Activated naive CD8-positive, alpha-beta T cell treated with anti-CD3 and anti-CD28 coated beads, Interleukin-2, amount 10 ng/mL, durations not matched to agents 7 days and 5 days (primary cell): ENCODE measurements around the gene PAK4. TPM values are rescaled to one million over a fixed set of nuclear protein-coding genes. Genes with fewer than 3 reads are reported as not detected.

Experiments
- ATAC-seq: fragments of 150-1000 bp; cut with Tn5 transposase; one replicate; pipeline ENCODE4 v1.10.0; 2021; ENCODE audit warnings: low read depth, moderate library complexity
- POLR2A ChIA-PET: fragments of 350-600 bp; sonication (Branson Sonifier 250); formaldehyde crosslinking; loops from one replicate; lab custom pipeline; 2021; ENCODE audit warnings: antibody characterized with exemption; lab: Charles Lee
- DNase-seq: peaks from one replicate; pipeline ENCODE4 v3.0.0; 2021
- H3K27ac Mint-ChIP-seq: one replicate; pipeline ENCODE4 v1.8.0; 2022; ENCODE audit warnings: mild to moderate bottlenecking, mixed read lengths
- H3K27me3 Mint-ChIP-seq: one replicate; pipeline ENCODE4 v1.8.0; 2022; ENCODE audit warnings: mild to moderate bottlenecking, moderate library complexity, mixed read lengths
- H3K36me3 Mint-ChIP-seq: one replicate; pipeline ENCODE4 v1.8.0; 2021; ENCODE audit warnings: mild to moderate bottlenecking, mixed read lengths
- H3K4me1 Mint-ChIP-seq: one replicate; pipeline ENCODE4 v1.8.0; 2021; ENCODE audit warnings: mixed read lengths
- H3K4me3 Mint-ChIP-seq: one replicate; pipeline ENCODE4 v1.8.0; 2022; ENCODE audit warnings: mild to moderate bottlenecking, moderate library complexity, mixed read lengths
- H3K9me3 Mint-ChIP-seq: one replicate; pipeline ENCODE4 v1.8.0; 2021; ENCODE audit warnings: mixed read lengths
- total RNA-seq, 2 experiments: library from RNA; stranded (reverse); gene quantifications; one replicate each; pipeline ENCODE4 v1.2.3, GENCODE V29; 2021

Gene PAK4
- total RNA-seq, 2 experiments from 2014 or later: 16.1 to 17.1 TPM

DNA sequence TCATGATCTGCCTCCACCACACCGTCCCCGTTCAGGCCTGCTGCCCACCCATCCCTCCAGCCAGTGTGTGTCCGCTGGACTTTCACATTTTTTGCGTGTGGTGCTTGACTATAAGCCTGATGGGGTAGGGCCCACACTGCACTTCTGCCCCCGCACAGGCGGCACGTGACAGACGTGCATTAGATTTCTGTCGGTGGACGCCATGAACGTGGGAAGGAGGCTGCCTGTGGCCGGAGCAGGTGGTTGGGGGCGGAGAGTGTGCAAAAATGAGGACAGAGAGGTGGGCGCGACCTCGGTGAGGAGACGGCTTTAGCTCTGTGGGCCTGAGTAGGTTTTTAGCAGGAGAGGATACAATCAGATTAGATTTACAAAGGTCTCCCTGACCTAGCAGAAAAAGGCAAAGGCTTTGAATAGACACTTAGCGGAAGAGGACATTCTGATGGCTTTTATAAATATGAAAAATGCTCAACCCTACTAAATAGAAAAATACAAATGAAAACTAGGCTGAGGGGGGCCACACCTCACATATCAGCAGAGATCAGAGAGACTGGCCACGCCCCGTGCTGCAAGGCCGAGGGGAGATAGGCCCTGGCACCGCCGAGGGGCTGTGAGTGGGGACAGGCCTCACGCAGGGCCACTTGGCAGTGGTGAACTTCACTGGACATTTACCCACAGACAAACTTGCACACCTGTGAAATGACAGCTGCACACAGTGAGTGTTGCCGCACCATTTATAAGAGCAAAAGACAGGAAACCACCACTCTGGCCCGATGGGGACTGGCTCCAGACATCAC is 25.4 kb downstream of the PAK4 start:
- DNase-seq: no peak
- no peak overlapping the region for H3K27ac Mint-ChIP-seq

DNA sequence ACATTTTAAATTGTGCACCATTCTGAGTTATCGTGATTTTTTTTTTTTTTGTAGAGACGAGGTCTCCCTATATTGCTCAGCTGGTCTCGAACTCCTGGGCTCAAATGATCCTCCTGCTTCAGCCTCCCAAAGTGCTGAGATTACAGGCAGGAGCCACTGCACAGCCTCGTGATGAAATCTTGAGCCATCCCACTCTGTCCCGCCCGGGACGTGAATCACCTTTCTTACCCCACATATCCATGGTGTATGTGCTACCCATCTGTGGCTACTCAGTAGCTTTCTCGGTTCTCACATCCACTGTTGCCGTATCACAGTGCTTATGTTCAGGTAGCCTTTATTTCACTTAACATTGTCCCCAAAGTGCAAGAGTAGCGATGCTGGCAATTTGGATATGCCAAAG is 26.5 kb downstream of the PAK4 start:
- no peaks in the 10 kb centered on the region for H3K27me3 Mint-ChIP-seq
- no peaks in the 10 kb centered on the region for H3K36me3 Mint-ChIP-seq
- no peaks in the 10 kb centered on the region for H3K9me3 Mint-ChIP-seq
- peaks cover 4% of the 10 kb centered on the region for H3K4me1 Mint-ChIP-seq
- ATAC-seq: no peak
- no peak overlapping the region for H3K4me3 Mint-ChIP-seq
- POLR2A ChIA-PET: no interaction called here
- no peak overlapping the region for H3K27ac Mint-ChIP-seq
- no peak for DNase-seq

More for the DNA sequence above, 25.4 kb downstream of the PAK4 start:
- H3K4me3 Mint-ChIP-seq: no peak overlapping the region
- no peaks in the 10 kb centered on the region for H3K9me3 Mint-ChIP-seq
- H3K36me3 Mint-ChIP-seq: no peaks in the 10 kb centered on the region
- no peaks in the 10 kb centered on the region for H3K27me3 Mint-ChIP-seq
- H3K4me1 Mint-ChIP-seq: peaks cover 4% of the 10 kb centered on the region
- POLR2A ChIA-PET: no interaction called here
- no peak for ATAC-seq

DNA sequence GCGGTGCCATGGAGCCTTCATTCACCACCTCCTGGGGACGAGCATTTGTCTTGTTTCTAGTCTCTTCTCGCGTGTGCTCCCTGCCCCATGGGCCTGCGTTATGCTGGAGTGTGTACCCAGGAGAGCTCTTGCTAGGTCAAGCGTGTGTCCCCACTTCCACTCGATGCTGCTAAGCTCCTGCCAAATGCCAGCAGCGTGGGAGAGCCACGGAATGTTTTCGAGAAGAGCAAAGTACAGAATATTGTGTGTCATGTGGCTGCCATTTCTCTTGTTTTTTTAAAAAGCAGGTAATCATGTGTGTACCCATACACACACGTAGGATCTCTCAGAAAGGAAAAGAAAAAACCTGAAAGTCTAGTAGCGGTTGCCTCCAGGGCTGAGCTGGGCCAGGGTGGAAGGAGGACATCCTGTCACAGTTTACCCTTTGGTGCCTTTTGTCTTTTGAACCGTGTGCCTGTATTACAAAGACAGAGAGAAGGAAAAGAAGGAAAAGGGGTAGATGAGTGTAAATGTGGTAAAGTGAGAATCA is 28.6 kb downstream of the PAK4 start:
- no peak for DNase-seq
- no peak overlapping the region for H3K4me3 Mint-ChIP-seq

DNA sequence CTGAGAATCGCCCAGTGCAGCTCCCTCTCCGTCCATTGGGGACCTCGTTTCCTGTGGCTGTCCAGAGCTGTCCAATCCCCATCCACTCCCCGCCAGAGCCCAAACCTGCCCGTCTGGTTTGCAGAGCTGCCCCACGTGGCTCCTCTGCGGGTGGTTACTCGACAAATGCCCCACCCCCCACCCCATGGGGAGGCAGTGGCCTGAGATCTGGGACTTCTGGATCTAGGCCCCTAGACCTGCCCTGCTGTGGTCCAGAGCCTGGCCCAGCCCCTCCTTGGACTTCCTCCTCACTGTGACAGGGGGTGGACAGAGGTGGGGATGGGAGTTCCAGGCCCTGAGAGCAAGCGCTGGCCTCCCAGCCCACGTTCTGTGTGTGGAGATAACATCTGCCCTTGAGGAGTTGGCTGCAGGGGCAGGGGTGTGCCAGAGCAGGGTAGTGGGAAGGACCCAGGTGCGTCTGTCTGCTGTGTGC is 29.1 kb downstream of the PAK4 start:
- POLR2A ChIA-PET: no interaction called here
- DNase-seq: no peak
- no peaks in the 10 kb centered on the region for H3K36me3 Mint-ChIP-seq
- ATAC-seq: no peak
- H3K27ac Mint-ChIP-seq: no peak overlapping the region
- H3K9me3 Mint-ChIP-seq: no peaks in the 10 kb centered on the region
- H3K4me3 Mint-ChIP-seq: no peak overlapping the region
- peaks cover 7% of the 10 kb centered on the region for H3K4me1 Mint-ChIP-seq
- H3K27me3 Mint-ChIP-seq: no peaks in the 10 kb centered on the region

More for the DNA sequence above, 28.6 kb downstream of the PAK4 start:
- H3K36me3 Mint-ChIP-seq: no peaks in the 10 kb centered on the region
- no peak overlapping the region for H3K27ac Mint-ChIP-seq
- POLR2A ChIA-PET: no interaction called here
- H3K4me1 Mint-ChIP-seq: peaks cover 7% of the 10 kb centered on the region
- H3K9me3 Mint-ChIP-seq: no peaks in the 10 kb centered on the region
- no peak for ATAC-seq
- H3K27me3 Mint-ChIP-seq: no peaks in the 10 kb centered on the region

DNA sequence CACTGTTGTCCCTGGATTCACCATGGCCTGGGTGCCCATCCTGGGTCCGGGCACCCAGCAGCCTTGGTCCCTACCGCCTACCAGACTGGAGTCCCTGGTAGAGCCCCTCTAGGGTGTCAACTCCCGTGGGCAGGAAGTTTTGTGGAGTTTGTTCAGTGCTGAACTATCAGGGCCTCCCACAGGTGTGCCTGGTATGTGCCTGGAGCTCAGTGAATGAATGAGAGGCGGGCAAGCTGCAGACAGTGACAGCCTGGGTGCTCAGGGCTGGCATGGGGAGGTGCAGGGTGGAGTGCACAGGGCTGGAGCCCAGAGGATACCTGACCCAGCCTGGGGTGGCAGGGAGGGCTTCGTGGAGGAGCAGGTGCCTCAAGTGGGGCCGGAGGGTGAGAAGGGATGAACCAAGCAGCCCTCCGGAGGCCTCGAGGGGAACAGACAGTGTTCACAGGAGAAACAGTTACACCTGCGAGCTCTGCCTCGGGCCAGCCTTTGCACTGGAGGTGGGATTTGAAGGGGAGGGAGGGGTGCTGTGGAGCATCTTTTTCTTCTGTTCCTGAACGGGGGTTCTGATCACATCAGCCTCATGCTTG is 29.6 kb downstream of the PAK4 start:
- no peaks in the 10 kb centered on the region for H3K9me3 Mint-ChIP-seq
- H3K27ac Mint-ChIP-seq: no peak overlapping the region
- POLR2A ChIA-PET: no interaction called here
- H3K36me3 Mint-ChIP-seq: no peaks in the 10 kb centered on the region
- H3K27me3 Mint-ChIP-seq: no peaks in the 10 kb centered on the region
- H3K4me1 Mint-ChIP-seq: peaks cover 8% of the 10 kb centered on the region
- ATAC-seq (no peak), DNase-seq (no peak)
- no peak overlapping the region for H3K4me3 Mint-ChIP-seq

DNA sequence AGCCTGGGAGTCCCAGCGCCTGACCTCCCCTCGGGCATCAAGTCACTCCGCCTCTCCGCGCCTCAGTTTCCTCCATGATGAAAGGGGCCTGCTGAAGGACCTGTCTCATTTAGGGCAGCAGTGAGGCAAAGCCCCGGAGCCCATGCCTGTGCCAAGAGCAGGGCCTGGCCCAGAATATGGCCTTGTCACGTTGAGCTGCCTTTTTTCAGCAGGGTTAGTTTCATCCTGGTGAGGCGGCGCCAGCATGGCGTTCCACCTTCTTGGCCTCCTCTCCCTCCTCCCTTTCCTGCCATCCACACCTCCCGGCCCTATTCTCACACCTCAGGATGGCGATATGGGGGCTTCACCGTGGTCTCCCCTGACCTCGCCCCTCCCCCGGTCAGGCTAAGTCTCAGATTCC is 30.2 kb downstream of the PAK4 start:
- no peak for ATAC-seq
- H3K27me3 Mint-ChIP-seq: no peaks in the 10 kb centered on the region
- peaks cover 11% of the 10 kb centered on the region for H3K4me1 Mint-ChIP-seq
- no peaks in the 10 kb centered on the region for H3K9me3 Mint-ChIP-seq
- no peak overlapping the region for H3K4me3 Mint-ChIP-seq
- H3K27ac Mint-ChIP-seq: peak overlapping the region; percentile 72
- DNase-seq: no peak
- POLR2A ChIA-PET: no interaction called here
- no peaks in the 10 kb centered on the region for H3K36me3 Mint-ChIP-seq

DNA sequence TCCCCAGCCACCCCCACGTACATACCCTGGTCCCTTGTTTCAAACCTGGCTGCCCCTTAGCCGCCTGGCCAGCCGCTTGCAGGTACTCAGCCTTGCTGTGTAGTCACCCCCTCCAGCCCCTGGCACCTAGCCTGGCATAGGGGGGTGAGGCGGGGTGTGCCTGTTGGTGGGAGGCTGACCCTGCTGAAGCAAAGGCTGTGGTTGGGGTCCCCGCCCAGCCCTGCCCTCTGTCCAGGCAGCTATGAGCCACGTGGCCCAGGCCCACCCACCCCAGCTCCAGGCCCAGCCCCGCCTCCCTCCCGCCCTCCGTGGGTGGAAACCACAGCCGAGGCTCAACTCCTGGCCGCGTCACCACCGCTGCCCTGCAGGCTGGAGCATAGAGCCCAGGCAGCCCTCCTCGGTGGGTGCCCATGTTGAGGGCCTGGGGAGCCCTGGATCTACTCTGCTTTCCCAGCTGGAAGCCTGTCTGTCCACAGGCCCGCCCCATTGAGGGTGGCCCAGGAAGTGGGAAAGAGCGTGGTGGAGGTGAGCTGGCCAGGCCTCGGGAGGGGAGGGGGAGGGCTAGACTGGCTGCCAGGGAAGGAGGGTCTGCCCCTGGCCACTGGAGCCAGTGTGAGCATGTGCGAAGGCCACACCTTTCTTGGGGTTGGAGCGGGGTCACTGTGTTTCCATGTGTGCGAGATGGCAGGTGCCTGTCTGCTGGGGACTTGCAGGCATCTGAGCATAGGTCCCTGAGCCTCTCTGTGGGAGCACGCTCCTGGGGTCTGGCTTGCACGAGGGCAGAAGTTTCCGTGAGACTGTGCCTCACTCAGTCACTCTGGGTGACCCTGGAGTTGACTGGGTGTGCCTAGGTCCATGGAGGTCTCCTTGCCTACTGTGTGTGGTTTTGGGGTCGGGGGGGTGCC is 31.0 kb downstream of the PAK4 start:
- POLR2A ChIA-PET: no interaction called here
- ATAC-seq: no peak
- H3K27me3 Mint-ChIP-seq: no peaks in the 10 kb centered on the region
- peaks cover 11% of the 10 kb centered on the region for H3K4me1 Mint-ChIP-seq
- no peaks in the 10 kb centered on the region for H3K36me3 Mint-ChIP-seq
- no peak for DNase-seq
- H3K4me3 Mint-ChIP-seq: no peak overlapping the region
- no peak overlapping the region for H3K27ac Mint-ChIP-seq
- no peaks in the 10 kb centered on the region for H3K9me3 Mint-ChIP-seq

DNA sequence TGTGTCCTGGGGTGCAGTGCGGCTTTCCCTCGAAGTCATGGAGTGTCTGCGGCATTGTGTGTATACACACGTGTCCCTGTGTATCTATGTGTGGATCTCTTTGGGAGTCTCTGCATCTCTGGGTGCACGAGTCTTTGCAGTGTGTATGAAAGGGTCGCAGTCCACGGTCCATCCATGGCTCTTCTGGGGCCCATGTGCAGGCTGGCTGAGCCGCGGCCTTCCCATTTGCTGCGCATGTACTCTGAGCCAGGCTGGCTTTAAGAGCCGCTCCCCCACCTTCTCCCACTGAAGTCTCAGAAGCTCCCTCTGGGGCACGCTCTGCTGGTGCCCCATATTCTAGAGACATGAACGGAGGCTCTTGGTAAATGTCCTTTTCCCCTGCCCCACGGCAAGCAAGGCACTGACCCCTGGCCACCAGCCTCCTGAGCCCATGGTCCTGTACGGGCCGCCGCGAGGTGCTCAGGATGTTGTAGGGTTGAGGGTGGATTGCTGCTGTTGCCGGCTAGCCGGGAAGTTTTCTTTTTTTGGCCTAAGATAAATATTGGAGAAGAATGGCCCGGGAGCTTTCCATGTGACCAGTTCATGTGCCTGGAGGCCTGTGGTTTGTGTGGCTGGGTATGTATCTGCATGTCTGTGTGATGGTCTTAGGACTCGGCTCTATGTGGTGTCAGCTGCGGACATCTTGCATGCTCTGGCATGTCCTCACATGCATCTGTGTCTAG is 31.9 kb downstream of the PAK4 start:
- Mint-ChIP-seq H3K27ac (no peak overlapping the region), H3K9me3 (no peaks in the 10 kb centered on the region), H3K4me3 (no peak overlapping the region), H3K4me1 (peaks cover 11% of the 10 kb centered on the region), H3K27me3 (no peaks in the 10 kb centered on the region), H3K36me3 (no peaks in the 10 kb centered on the region)
- ATAC-seq (no peak), DNase-seq (no peak)
- POLR2A ChIA-PET: no interaction called here

DNA sequence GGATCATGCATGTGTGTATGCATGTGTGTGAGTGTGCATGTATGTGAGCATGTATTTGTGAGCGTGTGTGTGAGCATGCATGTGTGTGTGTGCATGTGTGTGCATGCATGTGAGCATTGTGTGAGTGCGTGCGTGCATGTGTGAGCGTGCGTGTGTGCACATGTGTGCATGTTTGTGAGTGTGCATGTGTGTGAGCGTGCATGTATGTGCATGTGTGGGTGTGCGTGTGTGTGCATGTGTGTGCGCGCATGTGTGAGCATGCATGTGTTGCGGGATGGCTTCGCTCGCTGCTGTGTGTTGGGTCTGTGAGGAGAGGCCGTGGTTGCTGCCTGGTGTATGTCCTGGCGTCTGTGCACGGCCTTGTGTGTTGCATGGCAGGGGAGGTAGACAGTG is 32.4 kb downstream of the PAK4 start:
- POLR2A ChIA-PET: no interaction called here

DNA sequence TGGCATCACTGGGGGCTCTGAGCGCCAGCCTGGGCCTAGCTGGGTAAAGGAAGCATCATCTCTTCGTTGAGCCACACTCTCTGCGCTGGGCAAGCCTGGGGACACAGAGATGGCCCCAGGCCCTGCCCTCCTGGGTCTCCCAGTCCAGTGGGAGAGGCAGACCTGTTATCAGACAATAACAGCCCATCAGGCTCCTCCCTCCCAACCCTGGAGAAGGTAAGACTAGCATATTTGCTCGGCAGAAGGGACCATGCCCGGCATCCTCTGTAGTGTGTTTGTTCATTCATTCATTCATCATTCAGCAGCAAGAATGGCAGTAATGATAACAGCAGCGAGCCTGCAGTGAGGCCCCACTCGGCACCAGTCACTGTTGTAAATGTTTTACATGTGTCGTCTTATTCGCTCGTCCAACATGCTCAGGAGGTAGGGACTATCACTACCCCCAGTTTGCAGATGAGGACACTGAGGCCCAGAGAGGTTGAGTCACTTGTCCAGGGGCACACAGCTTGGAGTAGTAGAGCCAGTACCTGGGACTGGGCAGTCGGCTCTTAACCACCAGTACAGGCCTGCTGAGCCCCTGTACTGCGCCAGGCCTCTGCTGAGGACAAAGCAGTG is 33.2 kb downstream of the PAK4 start:
- Mint-ChIP-seq H3K4me3 (no peak overlapping the region), H3K9me3 (no peaks in the 10 kb centered on the region), H3K27ac (no peak overlapping the region), H3K4me1 (peaks cover 16% of the 10 kb centered on the region), H3K36me3 (no peaks in the 10 kb centered on the region), H3K27me3 (no peaks in the 10 kb centered on the region)
- DNase-seq: no peak
- POLR2A ChIA-PET: no interaction called here
- no peak for ATAC-seq

More for the DNA sequence above, 32.4 kb downstream of the PAK4 start:
- Mint-ChIP-seq H3K4me3 (no peak overlapping the region), H3K27me3 (no peaks in the 10 kb centered on the region), H3K36me3 (no peaks in the 10 kb centered on the region), H3K27ac (no peak overlapping the region), H3K4me1 (peaks cover 16% of the 10 kb centered on the region), H3K9me3 (no peaks in the 10 kb centered on the region)
- no peak for ATAC-seq
- DNase-seq: no peak

DNA sequence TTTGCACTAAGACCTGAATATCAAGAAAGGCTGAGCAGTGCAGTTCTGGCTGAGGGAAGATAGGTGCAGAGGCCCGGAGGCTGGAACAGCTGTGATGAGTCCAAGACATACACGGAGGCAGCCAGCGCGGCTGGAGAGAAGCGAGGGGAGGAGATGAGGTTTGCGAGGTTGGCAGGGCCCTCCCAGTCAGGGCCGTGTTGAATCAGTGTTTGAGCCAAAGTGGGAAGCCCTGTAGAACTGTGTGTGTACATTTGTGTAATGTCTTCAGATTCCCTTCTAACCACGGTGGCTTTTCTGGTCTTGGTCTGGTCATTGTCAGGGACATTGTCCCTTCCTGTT is 34.9 kb downstream of the PAK4 start:
- ATAC-seq: no peak
- no peaks in the 10 kb centered on the region for H3K9me3 Mint-ChIP-seq
- peaks cover 16% of the 10 kb centered on the region for H3K4me1 Mint-ChIP-seq
- H3K27ac Mint-ChIP-seq: no peak overlapping the region
- no peak overlapping the region for H3K4me3 Mint-ChIP-seq
- no peaks in the 10 kb centered on the region for H3K36me3 Mint-ChIP-seq
- DNase-seq: no peak
- H3K27me3 Mint-ChIP-seq: no peaks in the 10 kb centered on the region
- POLR2A ChIA-PET: no interaction called here

DNA sequence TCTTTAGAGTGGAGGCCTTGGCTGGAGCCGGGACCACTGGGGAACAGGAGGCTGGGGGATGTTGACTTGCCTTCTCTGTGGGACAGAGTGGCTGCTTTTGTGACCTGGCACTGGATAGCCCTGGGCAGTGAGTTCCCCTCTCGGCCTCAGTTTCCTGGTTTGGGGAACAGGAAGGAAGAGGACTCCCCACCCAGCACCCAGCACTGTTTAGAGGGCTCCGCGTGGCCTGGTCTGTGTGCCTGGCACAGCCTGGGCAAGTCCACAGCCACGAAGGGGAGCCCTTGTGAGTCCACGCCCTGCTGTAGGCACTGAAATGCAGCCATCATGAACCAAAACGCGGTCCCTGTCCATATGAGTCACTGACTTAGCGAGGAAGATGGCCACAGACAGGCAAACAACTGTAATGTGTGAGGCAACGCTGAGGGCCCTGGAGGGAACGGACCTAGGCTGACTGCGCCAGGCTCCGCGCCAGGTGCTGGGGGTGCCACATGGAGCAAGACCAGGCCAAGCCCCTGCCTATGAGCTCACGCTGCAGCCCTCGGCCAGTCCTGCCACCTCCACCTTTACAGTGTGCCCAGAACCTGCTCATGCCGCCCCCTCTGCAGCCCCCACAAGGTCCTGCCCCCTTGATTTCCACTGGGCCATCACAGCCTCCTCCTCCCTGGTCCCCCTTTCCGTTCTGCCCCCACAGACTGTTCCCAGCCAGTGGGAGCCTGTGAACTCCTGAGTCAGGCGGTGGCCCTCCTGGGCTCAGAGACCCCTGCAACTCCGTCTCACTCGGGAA is 35.5 kb downstream of the PAK4 start:
- DNase-seq (no peak), ATAC-seq (no peak)
- H3K27me3 Mint-ChIP-seq: no peaks in the 10 kb centered on the region
- H3K4me3 Mint-ChIP-seq: no peak overlapping the region
- no peak overlapping the region for H3K27ac Mint-ChIP-seq
- H3K4me1 Mint-ChIP-seq: peaks cover 16% of the 10 kb centered on the region
- H3K36me3 Mint-ChIP-seq: no peaks in the 10 kb centered on the region
- no peaks in the 10 kb centered on the region for H3K9me3 Mint-ChIP-seq
- POLR2A ChIA-PET: no interaction called here
